Nephron (organoid): ENCODE data around the gene SLTM.

Experiments used
- H3K27ac Mint-ChIP-seq, 3 experiments: 2 replicates each; pipeline ENCODE4 v1.8.0; 2020; ENCODE audit warnings: mixed read lengths in 3 of 3, mild to moderate bottlenecking in 2 of 3, moderate library complexity in 1 of 3
- H3K27me3 Mint-ChIP-seq: 2 replicates; pipeline ENCODE4 v1.8.0; 2021; ENCODE audit warnings: low read depth, mild to moderate bottlenecking, moderate library complexity, mixed read lengths
- H3K36me3 Mint-ChIP-seq: 2 replicates; pipeline ENCODE4 v1.8.0; 2020; ENCODE audit warnings: low read depth, mixed read lengths
- H3K4me1 Mint-ChIP-seq: 2 replicates; pipeline ENCODE4 v1.8.0; 2020; ENCODE audit warnings: mixed read lengths
- H3K4me3 Mint-ChIP-seq, 3 experiments: 2 replicates each; pipeline ENCODE4 v1.8.0; 2020; ENCODE audit warnings: mild to moderate bottlenecking in 3 of 3, mixed read lengths in 3 of 3, moderate library complexity in 2 of 3
- H3K9me3 Mint-ChIP-seq: 2 replicates; pipeline ENCODE4 v1.8.0; 2020; ENCODE audit warnings: mixed read lengths
- CTCF ChIP-seq, 3 experiments: fragments of 200-600 bp; sonication (generic); IDR thresholded peaks; one replicate each; pipeline ENCODE4 v1.5.0; 2021; ENCODE audit warnings: antibody characterized with exemption in 3 of 3; ENCODE audit not compliant: unreplicated experiment in 3 of 3

The SLTM gene

GRCh38 chr15:58877999-58878825 lies 55.3 kb downstream of the SLTM start:
- Mint-ChIP-seq H3K27me3 (no peaks in the 10 kb centered on the region), H3K27ac (no peak overlapping the region), H3K4me1 (peaks cover 3% of the 10 kb centered on the region), H3K4me3 (no peak overlapping the region), H3K9me3 (no peaks in the 10 kb centered on the region), H3K36me3 (peaks cover 69% of the 10 kb centered on the region)
- TF ChIP-seq CTCF (IDR thresholded peaks at IDR 0.05; ENCODE audit: unreplicated experiment in 3 of 3), result no peak

GRCh38 chr15:58876306-58877106 lies 57.0 kb downstream of the SLTM start:
- Mint-ChIP-seq H3K9me3 (no peaks in the 10 kb centered on the region), H3K36me3 (peaks cover 54% of the 10 kb centered on the region), H3K27me3 (no peaks in the 10 kb centered on the region), H3K4me3 (no peak overlapping the region), H3K4me1 (peaks cover 3% of the 10 kb centered on the region), H3K27ac (no peak overlapping the region)
- TF ChIP-seq CTCF (IDR thresholded peaks at IDR 0.05; ENCODE audit: unreplicated experiment in 3 of 3), result no peak

GRCh38 chr15:58875343-58875742 lies 58.1 kb downstream of the SLTM start:
- peaks cover 43% of the 10 kb centered on the region for H3K36me3 Mint-ChIP-seq
- no peaks in the 10 kb centered on the region for H3K27me3 Mint-ChIP-seq
- H3K9me3 Mint-ChIP-seq, result no peaks in the 10 kb centered on the region
- no peak overlapping the region for H3K4me3 Mint-ChIP-seq
- peaks cover 3% of the 10 kb centered on the region for H3K4me1 Mint-ChIP-seq
- no peak for TF ChIP-seq CTCF (IDR thresholded peaks at IDR 0.05; ENCODE audit: unreplicated experiment in 3 of 3)
- H3K27ac Mint-ChIP-seq, result no peak overlapping the region

DNA sequence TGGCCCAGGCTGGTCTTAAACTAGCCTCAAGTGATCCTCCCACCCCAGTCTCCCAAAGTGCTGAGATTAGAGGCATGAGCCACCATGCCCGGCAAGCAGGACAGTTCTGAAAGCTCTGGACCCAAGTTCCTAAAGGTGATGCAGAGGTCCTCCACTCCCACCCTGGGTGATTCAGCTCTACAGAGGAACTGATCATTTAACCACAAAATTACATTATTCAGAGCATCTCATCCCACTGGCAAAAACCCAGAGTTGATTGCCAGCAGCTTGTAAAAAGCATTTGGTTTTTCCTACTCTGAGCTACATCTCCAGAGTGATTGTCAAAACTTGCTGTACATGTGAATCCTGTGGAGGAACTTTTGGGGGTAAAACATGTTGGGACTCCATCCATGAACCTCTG lies 60.2 kb downstream of the SLTM start:
- Mint-ChIP-seq H3K4me3 (no peak overlapping the region), H3K9me3 (no peaks in the 10 kb centered on the region), H3K36me3 (peaks cover 23% of the 10 kb centered on the region), H3K4me1 (peaks cover 3% of the 10 kb centered on the region), H3K27ac (no peak overlapping the region), H3K27me3 (no peaks in the 10 kb centered on the region)
- no peak for TF ChIP-seq CTCF (IDR thresholded peaks at IDR 0.05; ENCODE audit: unreplicated experiment in 3 of 3)

DNA sequence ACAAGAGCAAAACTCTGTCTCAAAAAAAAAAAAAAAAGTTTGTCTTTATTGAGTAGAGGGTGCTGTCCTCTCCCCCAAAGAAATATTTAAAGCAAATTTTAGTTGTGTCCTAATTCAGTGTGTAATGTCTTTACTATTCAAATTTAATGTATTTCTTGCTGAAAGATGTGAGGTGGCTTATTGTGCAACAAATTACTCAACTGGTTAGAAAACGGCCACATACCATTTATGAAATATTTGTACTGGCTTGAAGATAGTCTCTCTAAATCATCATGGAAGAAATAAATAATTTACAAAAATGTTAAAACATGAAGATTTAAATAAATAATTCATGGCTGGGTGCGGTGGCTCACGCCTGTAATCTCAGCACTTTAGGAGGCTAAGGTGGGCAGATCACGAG lies 63.0 kb downstream of the SLTM start:
- no peaks in the 10 kb centered on the region for H3K27me3 Mint-ChIP-seq
- H3K9me3 Mint-ChIP-seq, result no peaks in the 10 kb centered on the region

More for the DNA sequence above, 63.0 kb downstream of the SLTM start:
- peaks cover 8% of the 10 kb centered on the region for H3K36me3 Mint-ChIP-seq
- H3K4me1 Mint-ChIP-seq, result peaks cover under 1% of the 10 kb centered on the region
- no peak overlapping the region for H3K4me3 Mint-ChIP-seq
- no peak overlapping the region for H3K27ac Mint-ChIP-seq
- no peak for TF ChIP-seq CTCF (IDR thresholded peaks at IDR 0.05; ENCODE audit: unreplicated experiment in 3 of 3)
